Inferior parietal cortex (tissue), 1 donor: ENCODE results near the gene PHYHIPL.

Experiments
- DNase-seq: peaks from one replicate; pipeline ENCODE4 v3.0.0-alpha.2; 2016; ENCODE audit errors: extremely low spot score

Gene PHYHIPL

DNA sequence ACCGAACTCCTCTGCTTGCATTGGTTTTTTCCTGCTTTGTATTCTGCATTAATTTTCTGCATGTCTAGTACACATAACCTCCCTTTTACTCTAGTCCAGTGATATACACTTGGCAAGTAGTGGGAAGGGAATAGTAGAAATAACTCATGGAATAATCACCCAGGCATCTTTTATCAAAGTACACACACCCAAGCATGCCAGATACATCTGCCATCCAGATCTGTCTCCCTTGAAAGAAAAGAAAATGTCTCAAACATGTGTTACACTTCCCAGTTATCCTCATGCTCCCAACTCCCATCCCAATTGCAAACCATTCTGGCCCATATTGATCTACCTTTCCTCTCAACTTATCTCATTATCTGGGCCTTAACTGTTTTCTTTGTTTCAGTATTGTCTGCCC lies 79.0 kb downstream of the PHYHIPL start:
- no peak for DNase-seq

DNA sequence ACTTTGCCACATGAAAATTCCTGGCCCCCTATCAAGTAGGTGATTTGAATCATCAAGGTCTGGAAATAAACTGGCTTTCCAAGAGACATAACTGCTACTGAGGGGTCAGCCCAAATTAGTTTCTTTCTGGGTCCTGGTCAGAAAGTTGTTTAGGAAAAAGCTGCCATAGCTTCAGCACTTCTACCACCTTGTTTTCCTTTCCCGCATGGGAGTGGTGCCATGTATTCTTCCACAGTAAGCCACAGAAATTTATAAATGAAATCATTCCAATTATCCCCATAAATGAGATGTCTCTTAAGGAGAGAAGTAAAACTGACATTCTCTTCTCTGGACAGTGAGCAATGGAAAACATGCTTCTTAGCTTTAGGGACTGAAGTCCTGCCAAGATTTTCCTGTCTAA lies 80.8 kb downstream of the PHYHIPL start:
- DNase-seq, result no peak

DNA sequence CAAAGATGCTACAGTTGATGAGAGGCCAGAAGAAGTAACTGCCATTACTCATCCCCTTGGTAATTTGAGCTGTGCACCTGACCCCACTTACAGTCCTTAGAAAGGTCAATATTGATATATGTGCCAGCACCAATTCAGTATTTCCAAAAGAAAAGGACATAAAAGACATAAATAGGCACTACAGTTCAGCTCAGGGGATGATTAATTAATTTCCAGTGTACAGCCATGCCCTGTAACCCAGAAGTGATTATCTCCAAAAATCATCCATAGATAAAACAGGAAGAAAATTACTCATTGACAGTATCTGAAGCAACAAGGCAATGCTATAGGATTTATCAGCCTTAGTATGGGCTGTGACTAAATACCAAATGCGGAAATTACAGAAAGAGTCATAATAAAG lies 82.4 kb downstream of the PHYHIPL start:
- DNase-seq, result no peak

DNA sequence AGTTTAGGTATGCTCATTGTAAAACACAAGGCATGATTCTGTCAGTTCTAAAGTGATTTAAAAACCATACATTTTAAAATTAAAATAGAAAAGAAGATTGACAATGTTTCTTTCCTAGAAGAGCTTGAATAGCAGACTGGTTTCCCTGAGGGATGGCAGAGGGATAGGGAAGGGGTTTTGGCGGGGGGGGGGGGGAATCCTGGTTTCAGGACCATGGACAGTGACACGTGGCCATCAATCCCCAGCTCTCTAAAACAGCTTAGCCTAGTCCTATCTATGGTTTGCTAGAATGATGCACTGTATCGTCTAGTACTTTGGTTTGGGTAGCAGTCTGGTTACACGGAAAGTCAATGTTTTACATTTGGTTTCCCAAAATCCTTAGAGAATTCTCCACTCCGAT lies 88.7 kb downstream of the PHYHIPL start:
- DNase-seq, result no peak

DNA sequence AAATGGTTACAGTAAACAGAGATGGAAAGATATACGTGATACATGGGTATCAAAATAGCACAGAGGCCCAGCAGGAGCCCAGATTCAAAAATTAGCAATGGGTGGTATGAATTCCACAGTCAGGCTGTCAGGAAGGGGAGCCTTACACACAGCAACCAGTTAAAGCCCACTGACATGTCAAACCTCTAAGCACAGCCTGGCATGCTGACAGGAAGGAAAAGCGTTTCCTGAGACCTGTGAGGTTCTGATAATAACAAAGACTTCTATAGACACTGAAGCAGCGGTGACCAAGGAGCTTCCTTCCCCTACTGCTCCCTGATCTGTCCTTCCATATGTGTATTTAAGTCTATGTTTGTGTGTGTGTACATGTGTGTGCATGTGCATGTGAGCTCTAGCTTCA lies 89.9 kb downstream of the PHYHIPL start:
- DNase-seq, result no peak

DNA sequence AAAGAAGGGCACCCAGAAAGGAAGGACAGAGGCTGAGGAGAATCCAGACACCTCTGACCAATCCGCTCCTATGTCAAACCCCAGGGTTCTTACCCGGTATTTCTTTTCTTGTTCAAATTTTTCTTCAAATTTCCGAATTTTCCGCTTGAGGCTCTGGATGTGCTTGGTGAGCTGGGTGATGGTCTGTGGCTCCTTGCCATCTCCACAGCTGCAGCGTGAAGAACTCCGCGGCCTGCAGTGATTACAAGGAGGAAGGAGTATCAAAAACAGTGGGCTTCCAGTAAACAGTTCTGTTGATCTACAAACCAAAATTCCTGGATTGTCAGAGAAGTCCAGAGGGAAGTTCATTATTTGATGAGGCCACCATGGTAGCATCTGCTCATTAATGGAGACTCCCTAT lies 92.0 kb downstream of the PHYHIPL start:
- no peak for DNase-seq

DNA sequence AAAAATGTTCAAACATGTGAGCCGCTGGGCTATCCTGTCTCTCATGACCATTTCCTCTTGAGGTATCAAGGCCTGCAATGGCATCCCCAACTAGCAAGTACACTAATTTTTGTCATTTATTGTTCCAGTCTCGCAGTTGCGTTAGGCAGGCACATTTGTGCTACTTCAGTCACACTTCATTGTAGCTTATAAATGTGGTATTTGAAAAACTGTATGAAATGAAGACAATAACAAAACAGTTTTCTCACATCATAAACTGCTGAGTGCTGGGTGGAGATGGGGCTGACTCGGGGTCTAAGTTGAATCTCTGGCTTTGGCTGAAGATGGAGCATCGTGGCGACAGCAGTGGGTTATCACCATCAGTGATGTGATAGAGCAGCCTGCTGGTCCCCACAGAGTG lies 93.2 kb downstream of the PHYHIPL start:
- DNase-seq, result no peak

DNA sequence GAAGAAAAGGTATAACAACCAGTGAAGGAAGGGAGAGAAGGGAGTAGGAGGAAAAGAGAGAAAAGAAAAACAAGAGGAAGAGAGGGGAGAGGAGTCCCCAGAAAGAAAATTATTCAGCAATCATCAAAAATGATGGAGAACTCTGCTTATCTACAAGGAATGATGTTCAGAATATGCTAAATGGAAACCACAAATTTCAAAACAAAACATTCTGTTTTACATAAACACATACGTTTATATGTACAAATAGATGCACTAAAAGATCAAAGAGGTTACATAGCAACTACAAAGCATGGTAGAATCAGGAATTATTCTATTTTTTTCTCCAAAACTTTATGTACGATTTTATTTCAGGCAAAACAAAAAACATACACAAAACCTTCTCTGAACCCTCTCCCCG lies 94.0 kb downstream of the PHYHIPL start:
- DNase-seq, result no peak

DNA sequence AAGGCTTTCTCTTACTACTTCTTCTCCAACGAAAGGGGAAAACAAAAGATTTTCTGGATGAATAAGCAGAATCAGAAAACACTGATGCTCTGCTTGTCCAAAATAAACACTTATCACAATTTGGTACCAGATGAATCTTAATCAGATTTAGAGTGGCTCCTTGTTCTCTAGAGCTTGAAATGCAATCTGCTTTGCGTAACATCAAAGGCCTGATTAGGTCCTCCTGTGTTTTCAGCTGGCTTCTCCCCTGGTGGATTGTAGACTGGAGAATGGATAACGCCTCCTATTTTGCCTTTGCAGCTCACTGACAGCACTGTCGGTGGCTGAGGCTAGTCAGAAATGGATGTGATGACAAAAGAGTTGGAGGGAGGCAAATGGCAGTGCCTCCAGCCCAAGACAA lies 94.7 kb downstream of the PHYHIPL start:
- no peak for DNase-seq

DNA sequence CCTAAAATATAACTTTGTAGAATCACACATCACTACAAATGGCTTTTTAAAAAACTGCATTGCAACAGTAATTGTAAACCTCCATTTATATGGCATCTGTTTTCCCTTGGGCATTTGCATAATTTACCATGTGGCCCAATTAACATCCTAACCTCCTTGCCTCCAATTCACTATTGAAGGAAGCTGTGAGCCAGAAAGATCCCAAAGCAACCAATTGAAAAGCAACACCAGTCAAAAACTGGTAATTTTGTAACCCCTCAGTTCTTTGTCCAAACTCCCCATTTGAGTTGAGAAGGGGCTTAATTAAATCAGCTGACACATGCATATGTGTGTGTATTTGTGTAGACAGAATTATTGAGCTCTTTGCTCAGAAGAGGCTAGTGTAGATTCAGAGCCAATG lies 95.6 kb downstream of the PHYHIPL start:
- no peak for DNase-seq

DNA sequence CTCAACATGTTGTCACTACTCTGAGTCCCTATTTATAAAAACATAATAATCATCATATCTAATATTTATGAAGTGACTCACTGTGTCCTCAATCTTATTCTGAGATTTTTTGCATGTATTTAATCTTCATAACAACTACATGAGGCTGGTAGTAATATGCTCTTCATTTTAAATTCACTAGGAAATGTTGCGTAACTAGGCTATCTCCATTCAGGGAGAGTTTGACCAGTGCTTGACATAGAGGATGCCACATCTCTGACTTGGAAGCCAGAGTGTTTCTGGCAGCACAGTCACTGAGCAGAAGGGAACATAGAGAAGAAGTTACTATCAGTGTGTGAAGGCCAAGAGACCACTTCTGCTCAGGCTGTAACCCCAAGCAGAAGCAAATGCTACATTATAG lies 97.0 kb downstream of the PHYHIPL start:
- DNase-seq, result no peak

DNA sequence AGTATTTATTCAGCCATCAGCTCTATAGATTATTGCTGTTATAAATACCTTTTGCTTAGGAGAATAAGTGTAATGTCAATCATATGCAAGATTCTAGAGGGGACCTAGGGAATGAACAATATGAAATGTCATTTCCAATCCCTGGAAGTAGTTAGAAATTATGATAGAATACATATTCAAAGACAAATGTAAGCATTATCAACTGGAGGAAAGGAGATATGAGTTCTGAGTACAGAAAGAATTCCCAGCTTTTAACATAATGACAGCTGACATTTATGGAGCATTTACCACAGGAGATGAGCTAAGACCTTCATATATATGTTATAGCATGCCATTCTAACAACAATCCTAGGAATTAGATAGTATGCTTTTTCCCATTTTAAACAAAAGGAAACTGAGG lies 99.7 kb downstream of the PHYHIPL start:
- no peak for DNase-seq

DNA sequence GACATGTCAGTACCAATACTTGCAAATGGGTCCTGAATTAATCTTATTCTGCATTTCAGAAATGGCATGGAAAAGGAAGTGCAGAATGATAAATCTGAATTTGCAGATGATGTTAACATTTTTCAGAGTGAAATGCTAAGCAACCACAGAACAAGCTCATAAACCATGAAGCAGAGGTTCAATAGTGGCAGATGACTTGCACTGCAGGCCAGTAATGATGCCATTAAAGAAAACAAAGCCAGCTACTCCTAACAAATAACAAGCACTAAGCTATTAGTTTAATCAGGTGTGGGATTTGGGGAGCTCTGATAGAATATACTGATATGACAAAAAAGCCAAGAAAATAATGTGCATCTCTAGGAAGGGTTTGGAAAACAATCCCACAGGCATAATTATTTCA lies 100.5 kb downstream of the PHYHIPL start:
- DNase-seq, result no peak

DNA sequence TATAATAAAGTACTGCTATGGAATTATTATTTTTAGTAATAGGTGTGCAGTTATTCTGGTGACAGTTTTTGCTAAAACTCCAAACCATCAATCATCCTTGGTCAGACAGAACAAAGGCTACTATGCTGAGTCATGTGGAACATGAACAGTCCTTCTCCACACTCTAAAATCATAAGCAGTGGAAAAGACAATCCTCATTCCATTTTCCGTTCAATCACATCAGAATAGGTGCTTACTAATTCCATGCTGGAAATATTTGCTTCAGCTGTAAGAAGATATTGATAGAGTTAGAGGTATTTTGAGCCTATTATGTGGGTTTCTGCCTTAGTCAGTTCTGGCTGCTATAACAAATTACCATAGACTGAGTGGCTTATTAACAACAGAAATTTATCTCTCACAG lies 103.0 kb downstream of the PHYHIPL start:
- DNase-seq, result peak; percentile 24

DNA sequence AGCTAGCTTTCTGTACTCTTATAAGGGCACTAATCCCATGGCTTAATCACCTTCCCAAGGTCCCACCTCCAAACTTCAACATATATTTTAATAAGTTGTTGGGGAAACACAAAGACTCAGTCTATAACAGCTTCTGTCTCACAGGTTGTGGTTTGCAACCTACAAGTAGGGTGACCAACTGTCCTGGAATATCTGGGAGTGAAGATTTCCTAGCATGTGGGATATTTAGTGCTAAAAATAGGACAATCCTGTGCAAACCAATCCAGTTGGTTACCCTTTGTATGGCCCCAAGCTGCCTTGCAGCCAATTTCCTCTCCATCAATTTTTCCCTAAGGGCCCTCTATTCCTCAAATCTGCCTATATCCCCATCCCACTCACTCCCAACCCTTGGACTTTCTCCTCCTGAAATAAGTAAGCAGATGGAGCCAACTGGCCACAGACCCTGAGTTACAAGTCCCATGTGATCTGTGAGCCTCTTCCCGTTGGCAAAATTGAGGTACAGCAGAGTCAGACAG lies 103.6 kb downstream of the PHYHIPL start:
- no peak for DNase-seq

DNA sequence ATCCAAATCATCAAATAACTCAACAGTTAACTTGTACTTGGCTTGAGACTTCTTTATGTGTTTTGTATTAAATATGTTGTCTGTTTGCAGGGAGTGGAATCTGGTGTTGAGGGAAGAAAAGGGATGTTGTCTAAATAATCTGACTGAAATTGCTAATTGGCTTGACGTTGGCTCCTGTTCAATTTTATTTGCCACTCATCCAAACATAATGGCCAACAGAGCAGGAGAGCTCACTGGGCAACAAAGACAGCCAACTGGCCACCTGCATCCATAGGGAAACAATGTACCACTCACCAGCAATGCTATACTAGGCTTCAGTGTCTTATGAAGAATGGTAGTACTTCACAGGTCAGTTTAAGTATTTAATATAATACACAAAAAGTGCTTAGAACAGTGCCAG lies 105.4 kb downstream of the PHYHIPL start:
- DNase-seq, result no peak

DNA sequence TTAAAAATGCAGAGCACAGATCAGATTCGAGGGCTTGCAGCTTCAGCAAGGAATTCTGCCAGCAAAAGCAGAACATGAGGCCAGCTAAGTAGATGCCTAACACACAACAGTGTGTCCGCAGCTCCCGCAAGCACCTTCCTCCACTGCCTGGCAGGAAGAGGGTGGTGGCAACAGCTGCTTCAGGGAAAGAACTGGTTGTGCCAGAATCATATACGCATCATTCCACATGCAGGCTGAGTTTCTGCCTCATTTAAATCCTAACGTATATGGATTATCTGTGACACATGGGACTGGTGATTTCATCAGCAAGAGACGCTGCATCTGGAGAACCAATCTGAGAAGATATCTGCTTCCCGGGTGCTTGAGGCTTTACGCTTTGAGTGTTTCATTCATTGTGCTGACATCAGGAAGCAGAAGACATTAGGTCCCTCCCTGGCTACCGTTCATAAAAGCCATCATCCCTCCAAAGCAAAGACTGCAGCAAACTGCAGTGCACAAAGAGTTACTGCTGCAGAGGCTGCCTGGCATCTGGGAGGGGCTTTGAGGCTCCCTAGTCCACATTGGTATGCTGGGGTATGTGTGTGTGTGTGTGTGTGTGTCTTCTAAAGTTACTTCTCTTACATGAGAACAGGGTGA lies 107.1 kb downstream of the PHYHIPL start:
- DNase-seq, result peak; percentile 66

DNA sequence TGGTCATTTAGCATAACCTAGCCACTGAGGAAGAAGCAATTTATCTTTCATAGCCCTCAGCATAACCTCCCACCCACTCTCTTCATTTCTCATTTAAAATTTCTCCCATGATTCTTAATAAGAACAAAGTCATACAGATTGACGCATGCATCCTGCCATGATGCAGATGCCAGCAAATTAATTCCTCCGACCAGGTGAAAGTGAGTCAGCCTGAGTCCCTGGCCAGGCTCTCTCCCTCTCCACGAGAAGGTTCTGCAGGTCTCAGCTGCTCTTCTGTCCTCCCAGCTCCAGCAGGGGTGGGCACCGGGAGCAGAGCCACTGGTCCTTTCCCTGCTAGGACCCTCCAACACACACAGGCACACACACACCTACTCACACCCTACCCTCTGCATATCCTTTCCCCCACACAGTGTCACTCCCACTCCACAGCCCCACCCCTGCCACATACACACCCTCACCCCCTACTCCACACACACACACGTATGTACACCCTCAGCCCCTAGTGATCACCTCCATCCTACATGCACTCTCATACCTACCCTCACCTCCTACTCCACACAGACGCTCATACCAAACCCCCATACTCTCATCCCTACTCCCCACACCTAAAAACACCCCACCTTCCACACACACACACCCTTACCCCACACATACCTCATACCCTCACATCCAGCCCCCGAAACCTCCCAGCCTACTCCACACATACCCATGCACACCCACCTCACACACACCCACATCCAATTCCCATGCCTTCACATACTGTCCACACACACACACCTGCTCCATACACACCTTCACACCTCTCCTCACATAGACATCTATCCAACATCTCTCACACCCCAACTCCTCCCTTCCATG lies 107.9 kb downstream of the PHYHIPL start:
- no peak for DNase-seq

DNA sequence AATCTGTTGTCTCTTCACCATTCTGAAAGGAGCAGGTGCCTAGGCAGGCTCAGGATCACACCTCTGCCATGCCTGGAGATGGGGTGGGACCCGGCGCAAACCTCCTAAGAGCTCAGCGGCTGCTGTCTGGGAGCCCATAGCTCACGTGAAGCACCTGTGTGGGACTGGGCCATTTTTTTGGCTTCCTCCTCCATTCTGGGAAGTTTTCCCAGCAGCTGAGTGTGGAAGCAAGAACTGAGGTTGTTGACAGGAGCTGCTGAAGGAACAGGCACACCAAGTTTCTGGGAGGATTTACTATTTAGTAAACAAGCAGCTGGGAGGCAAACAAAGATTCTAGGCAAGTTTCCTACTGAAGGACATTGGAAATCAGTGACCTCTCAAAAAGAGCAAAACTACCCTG lies 108.6 kb downstream of the PHYHIPL start:
- no peak for DNase-seq

DNA sequence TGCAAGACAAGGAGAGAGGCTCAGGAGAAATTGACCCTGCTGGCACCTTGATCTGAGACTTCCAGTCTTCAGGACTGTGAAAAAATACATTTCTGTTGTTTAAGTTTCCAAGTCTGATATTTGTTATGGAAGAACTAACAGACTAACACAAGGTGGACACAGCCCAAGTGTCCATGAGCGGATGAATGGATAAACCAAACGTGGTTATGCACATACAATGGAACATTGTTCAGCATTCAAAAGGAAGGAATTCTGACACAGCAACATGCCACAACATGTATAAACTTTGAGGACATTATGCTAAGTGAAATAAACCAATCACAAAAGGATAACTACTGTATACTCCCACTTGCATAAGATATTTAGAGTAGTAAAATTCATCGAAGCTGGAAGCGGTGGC lies 109.4 kb downstream of the PHYHIPL start:
- no peak for DNase-seq

DNA sequence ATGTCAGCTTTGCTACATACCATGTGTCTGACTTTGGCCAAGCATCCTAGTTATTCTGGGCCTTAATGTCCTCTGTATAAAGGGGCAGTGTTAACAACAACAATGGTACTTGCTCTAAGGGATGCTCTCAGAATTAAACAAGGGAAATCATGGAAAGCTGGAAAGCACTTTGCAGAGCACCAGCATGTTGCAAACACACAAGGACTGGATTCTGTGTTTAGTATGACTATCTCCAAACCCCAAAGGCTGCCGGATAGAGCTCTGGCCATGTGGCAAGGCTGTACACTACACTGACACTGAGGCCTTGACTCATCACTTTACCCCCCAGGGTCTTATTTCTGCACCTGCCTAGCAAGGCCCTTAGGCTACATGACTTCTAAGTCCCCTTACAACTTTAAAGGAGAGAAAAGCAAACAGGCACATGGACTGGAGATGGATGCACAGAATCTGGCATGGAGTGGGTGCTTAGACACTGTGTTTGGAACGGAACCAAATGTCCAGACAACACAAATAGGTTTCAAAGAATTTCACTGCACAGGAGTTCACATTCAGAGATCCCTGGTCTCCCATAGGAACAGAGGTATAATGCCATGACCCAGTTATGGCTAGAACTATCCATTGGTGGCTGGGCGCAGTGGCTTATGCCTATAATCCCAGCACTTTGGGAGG lies 111.3 kb downstream of the PHYHIPL start:
- peak; percentile 77 for DNase-seq

DNA sequence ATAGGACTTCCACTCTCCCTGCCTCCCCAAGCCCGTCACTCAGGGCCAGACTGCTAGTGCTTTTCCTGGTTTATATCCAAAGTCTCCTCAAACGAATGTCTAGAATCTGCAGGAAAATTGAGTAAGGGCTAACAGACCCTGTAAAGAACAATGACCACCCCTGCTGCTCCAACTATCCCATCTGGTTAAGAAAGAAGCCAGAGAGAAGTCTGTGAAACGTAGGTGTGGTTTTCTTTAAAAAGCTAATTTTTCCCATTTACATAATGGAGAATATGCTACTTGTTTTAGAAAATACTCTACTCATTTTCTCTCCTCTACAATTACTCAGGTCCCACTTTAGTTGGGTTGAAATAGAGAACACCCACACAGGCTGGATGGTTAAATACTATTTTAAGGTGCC lies 113.4 kb downstream of the PHYHIPL start:
- no peak for DNase-seq

DNA sequence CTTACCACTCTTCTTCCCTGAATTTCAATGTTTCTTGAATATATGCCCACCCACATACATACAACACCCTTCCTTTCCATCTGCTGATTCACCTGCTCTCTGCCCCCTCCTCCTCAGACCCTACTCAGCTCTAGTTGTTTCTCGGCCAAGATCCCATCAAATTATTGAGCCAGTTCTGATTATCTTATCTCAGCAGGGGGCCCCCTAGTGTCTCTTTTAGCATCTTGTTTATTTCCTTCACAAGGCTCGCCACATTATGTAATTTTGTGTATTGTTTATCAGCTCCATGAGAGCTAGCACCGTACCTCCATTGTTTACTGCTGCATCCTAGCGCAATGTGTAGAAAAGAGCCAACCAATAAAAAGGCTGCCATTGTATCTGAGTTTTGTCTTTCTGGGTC lies 114.0 kb downstream of the PHYHIPL start:
- no peak for DNase-seq
